HG02588 (cell line): ENCODE data around the gene SRCIN1.
"Not testable (repeated sequence)": the region's sequence is repeated elsewhere in the genome, so short reads cannot be mapped to it uniquely, and the experiment has no call there.

ENCODE experiments used
- ATAC-seq: cut with Tn5 transposase; IDR thresholded peaks from one replicate; pipeline ENCODE4 v1.9.1; 2021; ENCODE audit warnings: mild to moderate bottlenecking, moderate library complexity; ENCODE audit not compliant: unreplicated experiment

SRCIN1 gene

DNA sequence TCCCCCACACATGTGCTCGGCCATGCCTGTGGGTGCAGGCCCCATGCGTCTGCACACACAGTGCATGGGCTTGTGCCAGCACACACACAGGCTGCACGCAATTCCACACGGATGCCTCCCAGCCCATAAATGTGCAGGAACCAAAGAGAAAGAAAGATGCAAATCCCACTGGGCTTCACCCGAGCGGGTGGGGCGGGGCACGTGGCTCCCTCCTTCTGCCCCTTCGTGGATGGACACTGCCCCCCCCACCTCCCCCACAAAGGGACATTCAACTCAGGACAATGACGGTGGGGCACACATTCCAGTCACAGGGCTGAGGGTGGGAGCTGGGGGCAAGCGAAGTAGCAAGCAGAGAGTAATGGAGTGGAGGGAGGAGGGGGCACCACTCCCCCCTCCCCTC, 74.9 kb downstream of the SRCIN1 start:
- ATAC-seq = not testable (repeated sequence)

DNA sequence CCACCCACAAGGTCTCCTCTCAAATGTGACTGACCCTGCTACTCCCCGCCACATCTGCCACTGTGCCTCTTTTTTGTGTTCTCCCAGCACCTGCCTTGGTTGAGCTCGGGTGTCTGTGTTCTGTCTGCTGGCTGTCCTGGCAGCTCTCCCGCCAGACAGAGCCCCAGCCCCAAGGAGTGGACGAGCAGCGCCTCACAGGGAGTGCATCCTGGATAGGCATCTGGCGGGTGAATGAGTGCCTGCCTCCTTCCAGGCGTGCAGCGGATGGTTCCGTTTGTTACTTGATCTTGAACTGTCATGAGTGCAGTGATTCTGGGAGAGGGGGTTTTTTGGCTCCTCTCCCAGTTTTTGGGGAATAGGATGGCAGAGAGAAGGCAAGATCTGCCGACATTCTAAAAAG, 77.6 kb downstream of the SRCIN1 start:
- not testable (repeated sequence) for ATAC-seq

DNA sequence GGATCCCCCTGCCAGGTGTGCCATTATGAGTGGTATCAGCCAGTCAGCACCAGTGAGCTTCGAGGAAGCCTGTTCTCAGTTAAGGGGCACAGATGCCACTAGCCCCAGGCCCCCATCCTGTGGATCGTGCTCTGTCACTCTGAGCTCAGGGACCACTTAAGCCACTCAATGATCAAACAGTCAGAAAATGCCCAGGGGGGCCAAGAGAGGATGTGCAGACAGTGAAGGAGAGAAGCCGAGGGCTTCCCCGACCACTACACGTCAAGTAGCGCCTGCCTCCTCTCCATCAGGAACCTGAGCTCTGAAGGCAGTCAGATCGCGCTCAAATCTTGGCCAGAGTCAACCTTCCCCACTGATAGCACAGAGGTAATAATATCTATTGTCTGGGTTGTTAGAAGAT, 79.2 kb downstream of the SRCIN1 start:
- ATAC-seq = not testable (repeated sequence)

DNA sequence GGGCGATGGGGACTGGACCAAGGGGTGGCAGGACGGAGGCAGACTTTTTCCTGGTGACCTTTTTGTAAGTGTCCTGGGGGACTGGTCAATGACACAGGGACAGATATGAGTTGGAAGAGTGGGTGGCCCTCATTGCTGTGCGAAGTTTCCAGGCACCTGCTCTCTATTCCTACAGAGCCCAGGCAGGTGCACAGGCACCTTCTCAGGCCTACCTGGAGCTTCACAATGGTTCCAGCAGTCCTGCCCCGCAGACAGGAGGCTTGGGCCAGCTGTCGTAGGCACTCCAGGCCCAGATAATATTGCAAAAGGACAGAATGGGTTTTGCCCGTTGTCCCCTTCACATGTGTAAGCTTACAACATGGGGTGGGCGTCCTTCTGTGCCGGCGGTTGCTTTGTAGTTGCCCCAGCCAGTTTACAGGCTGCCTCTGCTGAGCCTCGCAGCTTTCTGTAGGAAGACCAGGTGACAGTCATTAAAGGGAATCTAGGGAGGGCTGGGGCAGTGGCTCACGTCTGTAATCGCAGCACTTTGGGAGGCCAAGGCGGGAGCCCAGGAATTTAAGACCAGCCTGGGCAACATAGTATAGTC, 93.2 kb downstream of the SRCIN1 start:
- ATAC-seq = no peak

DNA sequence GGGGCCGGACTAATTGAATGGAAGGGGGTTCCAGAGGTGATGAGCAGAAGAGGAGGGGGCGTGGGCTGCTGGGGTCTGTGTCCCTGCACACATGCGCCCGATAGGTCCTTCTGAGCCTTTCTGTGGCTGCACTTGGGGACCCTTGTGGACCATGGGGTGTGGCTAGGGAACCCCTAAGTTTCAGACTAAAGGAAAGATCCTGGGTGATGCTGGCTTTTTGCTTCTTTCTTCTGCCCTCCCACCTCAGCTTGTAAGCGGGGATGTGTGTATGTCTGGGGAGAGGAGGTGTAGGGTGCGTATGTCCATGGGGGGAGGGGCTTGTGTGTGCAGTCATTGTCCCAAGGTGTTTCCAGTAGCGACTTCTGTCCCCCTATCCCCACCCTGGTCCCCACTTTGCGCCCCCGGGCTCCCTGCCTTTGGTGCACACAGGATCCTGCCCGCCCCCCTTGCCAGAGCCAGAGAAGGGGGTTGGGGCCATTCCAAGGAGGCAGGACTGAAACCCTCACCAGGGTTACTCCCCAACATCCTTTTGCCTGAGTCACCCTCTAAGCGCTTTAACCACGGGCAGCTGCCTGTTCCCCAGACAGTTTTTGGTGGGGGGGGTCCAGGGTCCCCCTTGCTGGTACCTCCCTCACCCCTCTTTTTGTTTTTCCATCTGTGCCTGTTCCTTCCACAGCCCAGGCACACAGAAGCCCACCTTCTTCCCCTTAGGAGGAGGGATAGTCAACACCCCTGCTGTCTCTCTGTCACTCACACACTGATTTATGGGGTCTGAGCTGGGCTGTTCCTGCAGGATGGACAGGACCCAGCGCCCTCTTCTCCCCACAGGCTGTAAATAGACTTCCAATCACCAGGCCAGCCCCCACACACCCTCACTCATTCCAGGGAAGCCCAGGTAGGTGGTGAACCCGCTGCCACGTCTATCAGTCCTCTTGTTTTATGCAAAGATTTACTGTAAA, 94.3 kb downstream of the SRCIN1 start:
- ATAC-seq = no peak

DNA sequence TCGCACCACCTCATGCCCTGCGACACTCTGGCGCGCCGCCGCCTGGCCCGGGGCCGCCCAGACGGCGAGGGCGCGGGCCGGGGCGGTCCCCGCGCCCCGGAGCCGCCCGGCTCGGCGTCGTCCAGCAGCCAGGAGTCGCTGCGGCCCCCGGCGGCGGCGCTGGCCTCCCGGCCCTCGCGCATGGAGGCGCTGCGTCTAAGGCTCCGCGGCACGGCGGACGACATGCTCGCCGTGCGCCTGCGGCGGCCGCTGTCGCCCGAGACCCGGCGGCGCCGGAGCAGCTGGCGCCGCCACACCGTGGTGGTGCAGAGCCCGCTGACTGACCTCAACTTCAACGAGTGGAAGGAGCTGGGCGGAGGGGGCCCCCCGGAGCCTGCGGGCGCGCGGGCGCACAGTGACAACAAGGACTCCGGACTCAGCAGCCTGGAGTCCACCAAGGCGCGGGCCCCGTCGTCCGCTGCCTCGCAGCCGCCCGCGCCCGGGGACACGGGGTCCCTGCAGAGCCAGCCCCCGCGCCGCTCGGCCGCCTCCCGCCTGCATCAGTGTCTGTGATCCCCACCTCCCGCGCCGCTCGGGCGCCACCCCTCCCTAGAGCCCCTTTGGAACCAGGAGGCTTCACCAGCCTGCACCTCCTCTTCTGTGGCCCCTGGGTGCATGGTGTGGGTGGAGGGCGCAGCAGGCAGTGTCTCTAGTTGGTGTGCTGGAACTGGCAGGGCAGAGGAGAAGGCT, 95.2 kb downstream of the SRCIN1 start:
- ATAC-seq = no peak

DNA sequence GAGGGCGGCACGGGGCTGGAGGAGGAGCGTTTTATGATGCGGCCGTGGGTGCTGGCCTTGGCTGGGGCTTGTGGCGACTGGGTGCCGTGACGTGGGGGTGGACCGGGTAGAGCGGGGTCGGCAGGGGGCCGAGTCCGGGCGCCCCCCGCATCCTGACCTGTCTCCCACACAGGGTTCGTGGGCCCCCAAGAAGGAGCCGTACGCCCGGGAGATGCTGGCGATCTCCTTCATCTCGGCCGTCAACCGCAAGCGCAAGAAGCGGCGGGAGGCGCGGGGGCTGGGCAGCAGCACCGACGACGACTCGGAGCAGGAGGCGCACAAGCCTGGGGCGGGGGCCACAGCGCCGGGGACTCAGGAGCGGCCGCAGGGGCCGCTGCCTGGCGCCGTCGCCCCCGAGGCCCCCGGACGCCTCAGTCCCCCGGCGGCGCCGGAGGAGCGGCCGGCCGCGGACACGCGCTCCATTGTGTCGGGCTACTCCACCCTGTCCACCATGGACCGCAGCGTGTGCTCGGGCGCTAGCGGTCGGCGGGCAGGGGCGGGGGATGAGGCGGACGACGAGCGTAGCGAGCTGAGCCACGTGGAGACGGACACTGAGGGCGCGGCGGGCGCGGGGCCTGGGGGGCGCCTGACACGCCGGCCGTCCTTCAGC, 95.9 kb downstream of the SRCIN1 start:
- no peak for ATAC-seq

DNA sequence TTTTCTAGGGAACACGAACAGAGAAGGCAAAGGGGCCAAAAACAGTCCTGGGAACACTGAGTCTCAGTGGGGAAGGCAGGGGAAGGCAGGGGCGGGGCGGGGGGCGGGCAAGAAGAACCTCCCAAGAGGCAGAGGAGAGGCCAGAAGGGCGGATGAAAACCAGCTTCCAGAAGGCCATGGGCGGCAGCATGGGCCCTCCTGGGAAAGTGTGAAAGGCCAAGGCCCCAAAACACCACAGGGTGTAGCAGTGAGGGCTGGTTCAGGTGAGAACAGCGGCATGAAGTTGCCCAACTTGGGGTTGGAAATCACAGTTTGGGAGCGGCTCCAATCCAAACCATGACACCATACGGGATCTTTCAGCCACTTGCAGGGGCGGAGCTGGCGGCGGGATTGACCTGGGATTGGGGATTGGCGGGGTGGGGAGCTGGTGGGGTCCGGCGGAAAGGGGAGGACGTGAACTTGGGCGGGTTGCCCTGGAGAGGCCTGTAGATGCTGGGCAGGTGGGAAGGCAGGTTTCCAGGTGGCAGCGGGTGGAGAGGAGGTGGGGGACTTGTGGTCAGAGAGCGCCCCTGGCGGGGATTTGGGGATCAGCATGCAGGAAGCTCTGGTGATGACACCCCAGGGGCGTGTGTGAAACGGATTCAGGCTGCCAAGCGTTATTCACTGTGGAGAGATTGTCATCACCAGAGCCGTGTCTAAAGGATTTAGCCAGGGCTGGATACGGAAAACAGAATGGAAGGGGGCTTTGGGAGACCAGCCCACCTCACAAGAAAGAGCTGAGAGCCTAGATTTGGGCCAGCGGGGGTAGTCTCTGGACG, 96.6 kb downstream of the SRCIN1 start:
- no peak for ATAC-seq

DNA sequence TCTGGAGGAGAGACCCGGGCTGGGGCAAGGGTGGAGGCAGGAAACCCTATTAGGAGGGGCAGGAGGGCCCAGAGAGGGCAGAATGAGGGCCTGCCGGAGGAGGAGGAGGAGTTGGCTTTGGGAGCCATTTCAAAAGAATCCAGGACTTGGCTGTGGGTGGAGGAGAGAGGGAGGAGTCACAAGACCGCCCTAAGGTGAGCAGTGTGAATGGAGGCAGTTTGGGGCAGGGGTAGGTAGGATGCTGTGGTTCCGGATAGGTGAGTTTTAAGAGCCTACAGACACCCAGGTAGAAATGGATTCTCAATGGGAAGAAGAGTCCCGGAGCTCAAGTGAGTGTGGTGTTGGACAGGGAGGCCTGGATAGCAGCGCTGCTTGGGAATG, 97.2 kb downstream of the SRCIN1 start:
- no peak for ATAC-seq

DNA sequence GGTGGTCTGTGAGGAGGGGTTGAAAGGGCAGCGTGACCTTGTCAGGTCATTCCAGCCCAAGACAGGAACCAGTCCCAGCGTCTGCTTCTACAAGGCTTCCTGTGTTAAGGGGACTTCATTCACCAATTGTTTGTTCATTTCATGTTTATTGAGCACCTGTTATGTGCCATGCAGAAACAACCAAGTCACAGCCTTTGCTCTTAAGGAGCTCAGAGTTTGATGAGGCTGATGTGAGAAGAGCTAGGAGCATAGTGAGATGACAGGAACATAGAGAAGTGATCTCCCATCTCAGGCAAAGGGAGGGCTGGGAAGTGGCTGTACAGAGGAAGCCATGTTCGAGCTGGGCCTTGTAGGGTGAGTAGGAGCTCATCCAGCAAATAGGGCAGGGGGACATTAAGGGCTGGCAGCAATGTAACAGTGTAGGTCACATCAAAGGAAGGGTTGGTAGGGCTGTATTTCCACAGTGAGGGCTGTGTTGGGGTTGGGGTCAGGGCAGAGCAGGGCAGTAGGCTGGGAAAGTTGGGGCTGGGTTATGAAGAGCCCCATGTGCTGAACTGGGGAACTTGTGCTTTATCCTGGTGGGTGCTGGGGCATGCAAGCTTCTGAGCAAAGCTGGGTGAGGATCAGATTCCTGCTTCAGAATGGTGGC, 97.7 kb downstream of the SRCIN1 start:
- no peak for ATAC-seq

DNA sequence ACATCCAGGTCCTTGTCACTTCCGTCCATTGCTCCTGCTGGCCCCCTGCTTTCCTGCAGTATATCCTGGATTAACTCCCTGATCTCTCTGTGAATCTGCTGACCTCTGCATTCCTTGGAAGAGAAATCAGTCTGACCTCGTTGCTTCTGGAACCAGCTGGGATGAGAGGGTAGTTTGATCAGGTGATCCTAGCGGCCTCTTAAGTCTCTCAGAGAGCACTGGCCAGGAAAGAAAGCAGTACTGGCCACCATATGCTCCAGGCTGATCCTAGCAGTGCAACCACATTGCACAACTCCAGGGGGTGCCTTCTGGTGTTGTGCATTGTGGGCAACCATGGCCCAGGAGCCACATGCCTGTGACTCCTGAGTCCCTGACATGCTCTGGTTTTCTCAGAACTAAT, 98.3 kb downstream of the SRCIN1 start:
- no peak for ATAC-seq

DNA sequence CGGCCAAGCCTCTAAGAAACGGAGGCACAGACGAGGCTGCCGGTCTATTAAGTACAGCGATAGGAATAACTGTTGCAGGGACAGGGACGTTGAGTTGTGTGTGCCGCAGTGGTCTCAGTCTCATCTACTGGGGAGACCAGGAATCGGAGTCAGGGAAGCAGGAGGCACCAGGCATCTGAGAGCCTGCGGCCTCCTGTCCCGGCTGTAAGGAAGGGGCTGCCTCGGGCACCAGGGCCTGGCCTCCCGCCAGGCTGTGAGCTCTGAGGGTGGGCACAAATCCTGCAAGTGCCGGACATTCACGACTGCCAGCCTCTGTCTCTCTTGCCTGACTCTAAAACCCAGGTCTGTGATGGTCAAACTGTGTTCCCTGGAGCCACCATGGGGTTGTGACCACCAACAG, 101.5 kb downstream of the SRCIN1 start:
- ATAC-seq = no peak

DNA sequence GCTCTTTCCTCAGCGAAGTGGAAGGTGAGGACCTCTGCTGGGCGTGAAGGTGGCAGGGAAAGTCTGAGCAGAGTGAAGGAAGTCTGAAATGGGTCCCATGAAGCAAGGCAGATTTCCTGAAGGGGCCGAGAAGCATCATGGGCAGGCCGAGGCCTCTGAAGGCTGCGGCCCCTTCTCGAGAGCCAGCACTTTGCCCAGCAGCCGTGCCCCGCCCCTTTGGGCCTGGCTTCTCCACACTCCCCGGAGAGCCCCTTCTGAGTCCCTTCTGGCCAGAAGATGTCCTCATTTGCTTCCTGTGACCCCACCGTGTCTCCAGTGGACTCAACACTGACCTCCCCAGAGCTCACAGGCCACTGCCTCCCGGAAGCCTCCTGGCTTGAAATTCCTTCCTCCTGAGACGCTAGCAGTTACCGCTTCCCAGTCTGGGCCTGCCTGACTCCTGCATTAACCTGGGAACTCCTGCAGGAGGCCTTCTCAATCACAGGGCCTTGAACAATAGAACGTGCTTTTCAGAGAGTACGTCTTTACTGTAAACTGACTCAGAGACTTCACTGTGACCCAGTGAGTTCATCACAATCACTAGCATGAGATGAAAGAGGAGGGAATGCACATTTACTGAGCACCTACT, 102.4 kb downstream of the SRCIN1 start:
- not testable (repeated sequence) for ATAC-seq

DNA sequence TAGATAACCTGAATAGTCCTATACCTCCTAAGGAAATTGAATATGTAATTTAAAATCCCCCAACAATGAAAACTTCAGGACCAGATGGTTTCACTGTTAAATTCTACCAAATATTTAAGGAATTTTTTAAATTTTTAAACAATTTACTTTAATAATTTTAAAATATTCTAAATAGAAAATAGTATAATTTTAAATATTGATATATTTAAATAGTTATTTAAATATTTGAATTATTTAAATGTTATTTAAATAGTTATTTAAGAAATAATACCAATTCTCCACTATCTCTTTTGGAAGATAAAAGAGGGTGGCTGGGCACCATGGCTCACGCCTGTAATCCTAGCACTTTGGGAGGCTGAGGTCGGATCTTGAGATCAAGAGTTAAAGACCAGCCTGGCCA, 104.0 kb downstream of the SRCIN1 start:
- not testable (repeated sequence) for ATAC-seq

DNA sequence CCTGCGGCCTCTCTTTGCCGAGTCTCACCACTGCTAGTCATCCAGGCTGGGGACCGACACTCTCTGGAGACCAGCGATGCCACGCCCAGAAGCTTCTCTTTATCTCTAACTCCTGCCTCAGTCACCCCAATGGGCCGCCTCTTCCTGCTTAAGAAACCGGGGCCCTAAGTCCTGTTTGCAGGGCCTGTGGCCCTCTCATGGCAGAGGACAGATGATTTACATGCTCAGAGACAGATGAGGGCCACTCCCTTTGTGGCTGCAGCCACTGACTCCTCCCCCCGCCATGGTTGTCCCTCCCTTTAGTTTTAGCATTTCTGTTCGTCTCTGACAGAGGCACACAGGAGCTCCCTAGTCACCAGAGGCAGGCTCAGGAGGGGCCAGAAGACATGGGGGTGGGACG, 106.5 kb downstream of the SRCIN1 start:
- ATAC-seq = not testable (repeated sequence)

DNA sequence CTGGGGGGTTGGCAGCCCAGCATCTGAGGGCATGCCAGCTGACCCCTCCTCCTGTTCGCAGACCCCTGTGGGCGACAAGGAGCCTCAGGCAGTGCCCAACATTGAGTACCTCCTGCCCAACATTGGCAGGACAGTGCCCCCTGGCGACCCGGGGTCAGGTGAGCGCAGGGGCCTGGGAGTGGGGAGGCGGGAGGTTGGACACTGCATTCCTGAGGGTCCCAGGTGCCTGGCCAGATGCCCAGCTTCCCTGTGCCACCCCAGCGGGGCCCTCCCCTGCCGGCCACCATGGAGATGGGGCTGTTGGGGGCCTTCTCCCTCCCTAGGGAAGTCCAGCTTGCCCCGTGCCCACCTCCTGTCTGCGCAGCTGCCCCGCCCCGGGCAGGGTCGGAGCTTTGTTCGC, 107.4 kb downstream of the SRCIN1 start:
- ATAC-seq = no peak

DNA sequence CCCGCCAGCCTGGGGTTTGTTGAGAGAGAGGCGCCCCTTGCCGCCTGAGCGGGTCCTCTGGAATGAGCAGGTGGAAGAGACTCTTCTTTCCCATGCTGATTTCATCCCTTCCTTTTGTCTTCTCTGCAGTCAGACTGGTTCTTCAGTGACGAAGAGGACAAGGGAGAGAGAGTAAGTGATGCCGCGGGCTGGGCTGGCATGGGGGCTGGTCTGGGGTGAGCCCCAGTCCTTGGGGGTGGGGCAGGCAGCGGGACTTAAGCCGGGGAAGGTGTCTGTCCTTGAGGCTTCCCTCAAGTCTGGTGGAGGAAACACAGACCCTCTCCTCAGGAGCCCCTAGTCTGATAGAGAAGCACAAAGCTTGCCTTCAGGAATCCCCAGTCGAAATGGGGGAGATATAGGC, 108.1 kb downstream of the SRCIN1 start:
- not testable (repeated sequence) for ATAC-seq

DNA sequence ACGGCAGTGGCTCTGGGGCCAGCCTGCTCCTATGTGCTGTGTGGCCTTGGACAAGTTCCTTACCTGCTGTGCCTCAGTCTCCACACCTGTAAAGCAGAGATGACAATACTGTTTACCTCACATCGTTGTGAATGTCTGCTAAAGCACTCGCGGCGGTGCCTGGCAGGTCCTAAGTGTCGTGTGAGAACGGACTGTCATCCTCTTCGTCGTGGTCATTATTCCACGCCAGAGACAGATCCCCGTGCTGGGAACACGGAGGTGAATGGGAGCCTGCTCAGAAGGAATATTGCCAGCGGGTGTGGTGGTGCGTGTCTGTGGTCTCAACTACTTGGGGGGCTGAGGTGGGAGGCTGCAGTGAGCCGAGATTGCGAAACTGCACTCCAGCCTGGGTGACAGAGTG, 111.6 kb downstream of the SRCIN1 start:
- not testable (repeated sequence) for ATAC-seq
